ENCODE results near the gene HELZ. TPM values are rescaled to one million over a fixed set of nuclear protein-coding genes. Genes with fewer than 3 reads are reported as not detected.
A peak's percentile ranks its signal among the peaks of the same experiment; 100 is the strongest.

The HELZ gene
- total and polyA plus RNA-seq, 2 donors (not counting 1 experiment from before 2014, with no cell fraction given) = 18.9 to 28.1 TPM

- no peak for DNase-seq (ENCODE audit: low read depth in 2 of 2)
- no peak overlapping the region for H3K4me3 ChIP-seq (replicated peaks in 1 of 4; ENCODE audit: control extremely low read depth in 1 of 4, insufficient read depth in 1 of 4, low read depth in 3 of 4, low read length in 4 of 4)
- H4K20me1 ChIP-seq (ENCODE audit: control insufficient read depth, extremely low read depth, insufficient read depth, low read length) = no peaks in the 10 kb centered on the region
- H3K9me3 ChIP-seq (ENCODE audit: control insufficient read depth, insufficient read depth, low read depth, low read length) = no peaks in the 10 kb centered on the region
- H3K36me3 ChIP-seq (ENCODE audit: control insufficient read depth, insufficient read depth, low read length) = no peaks in the 10 kb centered on the region
- H2AFZ ChIP-seq (ENCODE audit: low read length) = no peak overlapping the region
- H3K27me3 ChIP-seq (ENCODE audit: control insufficient read depth, insufficient read depth, low read length) = no peaks in the 10 kb centered on the region
- H3K79me2 ChIP-seq (ENCODE audit: control insufficient read depth, insufficient read depth, low read length) = no peaks in the 10 kb centered on the region
- H3K4me1 ChIP-seq (ENCODE audit: control insufficient read depth, extremely low read depth, insufficient read depth, low read length) = peaks cover 3% of the 10 kb centered on the region
- H3K27ac ChIP-seq (ENCODE audit: insufficient read depth, low read length) = no peak overlapping the region
- TF ChIP-seq, protein P1, sequence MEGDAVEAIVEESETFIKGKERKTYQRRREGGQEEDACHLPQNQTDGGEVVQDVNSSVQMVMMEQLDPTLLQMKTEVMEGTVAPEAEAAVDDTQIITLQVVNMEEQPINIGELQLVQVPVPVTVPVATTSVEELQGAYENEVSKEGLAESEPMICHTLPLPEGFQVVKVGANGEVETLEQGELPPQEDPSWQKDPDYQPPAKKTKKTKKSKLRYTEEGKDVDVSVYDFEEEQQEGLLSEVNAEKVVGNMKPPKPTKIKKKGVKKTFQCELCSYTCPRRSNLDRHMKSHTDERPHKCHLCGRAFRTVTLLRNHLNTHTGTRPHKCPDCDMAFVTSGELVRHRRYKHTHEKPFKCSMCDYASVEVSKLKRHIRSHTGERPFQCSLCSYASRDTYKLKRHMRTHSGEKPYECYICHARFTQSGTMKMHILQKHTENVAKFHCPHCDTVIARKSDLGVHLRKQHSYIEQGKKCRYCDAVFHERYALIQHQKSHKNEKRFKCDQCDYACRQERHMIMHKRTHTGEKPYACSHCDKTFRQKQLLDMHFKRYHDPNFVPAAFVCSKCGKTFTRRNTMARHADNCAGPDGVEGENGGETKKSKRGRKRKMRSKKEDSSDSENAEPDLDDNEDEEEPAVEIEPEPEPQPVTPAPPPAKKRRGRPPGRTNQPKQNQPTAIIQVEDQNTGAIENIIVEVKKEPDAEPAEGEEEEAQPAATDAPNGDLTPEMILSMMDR (conservative IDR thresholded peaks at IDR 0.05 in 1 of 2, IDR thresholded peaks at IDR 0.05 in 1 of 2; ENCODE audit: low read depth in 1 of 2, low read length in 2 of 2) = no peak
- no peak for TF ChIP-seq EZH2 (IDR thresholded peaks at IDR 0.05; ENCODE audit: low read length, missing control alignments)
- no peak overlapping the region for H3K9ac ChIP-seq (ENCODE audit: insufficient read depth, low read length)
- H3K4me2 ChIP-seq (ENCODE audit: extremely low read depth, insufficient read depth, low read length) = no peak overlapping the region
Observed at GRCh38 chr17:67262435-67263117, 17.6 kb upstream of the HELZ start.

DNA sequence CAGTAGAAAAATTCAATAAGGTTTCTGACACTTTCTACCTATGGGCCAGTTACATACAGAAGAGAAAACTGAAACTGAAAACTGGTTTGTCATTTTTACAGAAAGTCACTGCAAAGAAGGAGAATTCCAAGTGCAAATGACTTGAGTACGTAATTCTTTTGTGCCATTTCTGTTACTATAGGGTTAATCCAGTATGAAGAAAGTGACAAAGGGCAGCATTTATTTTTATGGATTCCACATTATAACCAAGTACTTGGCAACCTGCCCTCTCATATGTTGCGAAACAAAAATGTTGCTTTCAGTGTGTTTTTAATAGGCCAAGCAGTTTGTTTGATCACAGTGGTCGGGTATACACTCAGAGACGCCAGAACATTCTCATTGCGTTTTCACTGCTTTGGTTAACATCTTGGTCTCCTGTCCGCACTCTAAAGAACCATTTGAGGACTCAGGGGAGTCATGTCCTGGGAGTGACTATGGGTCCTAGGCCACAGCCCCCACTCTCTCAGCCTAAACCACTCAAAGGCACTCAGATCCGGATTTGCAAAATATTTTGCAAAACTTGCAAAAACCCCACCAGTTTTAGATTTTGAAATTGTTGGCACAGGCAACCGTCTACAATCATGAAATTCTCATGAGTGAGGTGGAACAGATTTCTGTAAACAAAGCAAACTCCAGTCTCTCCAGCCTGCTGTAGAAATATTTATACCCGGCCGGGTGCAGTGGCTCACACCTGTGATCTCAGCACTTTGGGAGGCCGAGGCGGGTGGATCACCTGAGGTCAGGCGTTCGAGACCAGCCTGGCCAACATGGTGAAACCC is 15.4 kb upstream of the HELZ start:
- H3K27ac ChIP-seq (ENCODE audit: insufficient read depth, low read length) = no peak overlapping the region
- no peak for TF ChIP-seq EZH2 (IDR thresholded peaks at IDR 0.05; ENCODE audit: low read length, missing control alignments)
- TF ChIP-seq, protein P1 (conservative IDR thresholded peaks at IDR 0.05 in 1 of 2, IDR thresholded peaks at IDR 0.05 in 1 of 2; ENCODE audit: low read depth in 1 of 2, low read length in 2 of 2) = no peak

DNA sequence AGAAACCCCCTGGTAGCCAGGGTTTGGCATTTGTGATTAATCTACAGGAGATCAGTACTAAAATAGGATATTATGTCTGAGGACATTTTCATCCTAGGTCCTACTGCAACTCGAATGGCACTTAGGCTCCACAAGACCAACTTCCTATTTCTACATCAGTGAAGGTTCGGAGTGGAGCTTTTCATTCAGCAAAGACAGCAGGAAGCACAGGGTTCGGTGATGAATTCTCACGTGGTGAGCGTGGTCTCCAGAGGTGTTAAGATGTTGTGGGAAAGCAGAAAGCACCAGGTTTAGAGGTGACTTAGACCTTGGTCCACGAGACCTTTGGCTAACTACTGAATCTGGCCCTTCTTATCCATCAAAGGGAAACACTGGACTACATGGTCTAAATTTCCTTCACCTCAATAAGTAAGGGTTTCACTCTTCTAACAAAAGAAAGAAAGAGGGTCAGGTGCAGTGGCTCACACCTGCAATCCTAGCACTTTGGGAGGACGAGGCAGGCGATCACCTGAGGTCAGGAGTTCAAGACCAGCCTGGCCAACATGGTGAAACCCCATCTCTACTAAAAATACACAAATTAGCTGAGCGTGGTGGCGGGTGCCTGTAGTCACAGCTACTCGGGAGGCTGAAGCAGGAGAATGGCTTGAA is 13.9 kb upstream of the HELZ start:
- H3K4me2 ChIP-seq (ENCODE audit: extremely low read depth, insufficient read depth, low read length) = no peak overlapping the region
- DNase-seq (ENCODE audit: low read depth in 2 of 2) = no peak
- TF ChIP-seq, protein P1 (conservative IDR thresholded peaks at IDR 0.05 in 1 of 2, IDR thresholded peaks at IDR 0.05 in 1 of 2; ENCODE audit: low read depth in 1 of 2, low read length in 2 of 2) = no peak
- TF ChIP-seq EZH2 (IDR thresholded peaks at IDR 0.05; ENCODE audit: low read length, missing control alignments) = no peak
- no peaks in the 10 kb centered on the region for H4K20me1 ChIP-seq (ENCODE audit: control insufficient read depth, extremely low read depth, insufficient read depth, low read length)
- H2AFZ ChIP-seq (ENCODE audit: low read length) = no peak overlapping the region
- no peak overlapping the region for H3K4me3 ChIP-seq (replicated peaks in 1 of 4; ENCODE audit: control extremely low read depth in 1 of 4, insufficient read depth in 1 of 4, low read depth in 3 of 4, low read length in 4 of 4)
- no peaks in the 10 kb centered on the region for H3K27me3 ChIP-seq (ENCODE audit: control insufficient read depth, insufficient read depth, low read length)
- H3K36me3 ChIP-seq (ENCODE audit: control insufficient read depth, insufficient read depth, low read length) = no peaks in the 10 kb centered on the region
- no peak overlapping the region for H3K9ac ChIP-seq (ENCODE audit: insufficient read depth, low read length)
- H3K4me1 ChIP-seq (ENCODE audit: control insufficient read depth, extremely low read depth, insufficient read depth, low read length) = peaks cover 3% of the 10 kb centered on the region
- no peaks in the 10 kb centered on the region for H3K9me3 ChIP-seq (ENCODE audit: control insufficient read depth, insufficient read depth, low read depth, low read length)
- no peaks in the 10 kb centered on the region for H3K79me2 ChIP-seq (ENCODE audit: control insufficient read depth, insufficient read depth, low read length)
- no peak overlapping the region for H3K27ac ChIP-seq (ENCODE audit: insufficient read depth, low read length)

More for the DNA sequence above, 15.4 kb upstream of the HELZ start:
- no peaks in the 10 kb centered on the region for H3K79me2 ChIP-seq (ENCODE audit: control insufficient read depth, insufficient read depth, low read length)
- DNase-seq (ENCODE audit: low read depth in 2 of 2) = peak; percentile 20 to 95
- H3K4me3 ChIP-seq (replicated peaks in 1 of 4; ENCODE audit: control extremely low read depth in 1 of 4, insufficient read depth in 1 of 4, low read depth in 3 of 4, low read length in 4 of 4) = peak overlapping the region in 2 of 4 experiments; percentile 9 to 34
- H4K20me1 ChIP-seq (ENCODE audit: control insufficient read depth, extremely low read depth, insufficient read depth, low read length) = no peaks in the 10 kb centered on the region
- H3K36me3 ChIP-seq (ENCODE audit: control insufficient read depth, insufficient read depth, low read length) = no peaks in the 10 kb centered on the region
- no peaks in the 10 kb centered on the region for H3K9me3 ChIP-seq (ENCODE audit: control insufficient read depth, insufficient read depth, low read depth, low read length)
- no peak overlapping the region for H3K9ac ChIP-seq (ENCODE audit: insufficient read depth, low read length)
- H3K4me1 ChIP-seq (ENCODE audit: control insufficient read depth, extremely low read depth, insufficient read depth, low read length) = peaks cover 3% of the 10 kb centered on the region
- peak overlapping the region; percentile 38 for H2AFZ ChIP-seq (ENCODE audit: low read length)
- H3K27me3 ChIP-seq (ENCODE audit: control insufficient read depth, insufficient read depth, low read length) = no peaks in the 10 kb centered on the region
- peak overlapping the region; percentile 40 for H3K4me2 ChIP-seq (ENCODE audit: extremely low read depth, insufficient read depth, low read length)

Data from fibroblast of lung (primary cell).